Measurements from ENCODE around the gene MMP27. TPM values are rescaled to one million over a fixed set of nuclear protein-coding genes. Genes with fewer than 3 reads are reported as not detected.
"Not testable (repeated sequence)": the region's sequence is repeated elsewhere in the genome, so short reads cannot be mapped to it uniquely, and the experiment has no call there.

The MMP27 gene
- total RNA-seq, 2 donors from 2014 or later = not detected

- Histone ChIP-seq H3K36me3 (no peaks in the 10 kb centered on the region), H3K4me3 (no peak overlapping the region), H3K27me3 (replicated peaks; ENCODE audit: insufficient read depth) (no peaks in the 10 kb centered on the region), H3K9me3 (no peaks in the 10 kb centered on the region), H3K27ac (no peak overlapping the region), H3K4me1 (ENCODE audit: control insufficient read depth in 1 of 2, low read depth in 2 of 2) (no peaks in the 10 kb centered on the region)
- no peak for ATAC-seq (ENCODE audit: insufficient number of reproducible peaks, low FRiP score, low read depth)
- no peak for DNase-seq (ENCODE audit: low spot score)
- TF ChIP-seq, protein P1, sequence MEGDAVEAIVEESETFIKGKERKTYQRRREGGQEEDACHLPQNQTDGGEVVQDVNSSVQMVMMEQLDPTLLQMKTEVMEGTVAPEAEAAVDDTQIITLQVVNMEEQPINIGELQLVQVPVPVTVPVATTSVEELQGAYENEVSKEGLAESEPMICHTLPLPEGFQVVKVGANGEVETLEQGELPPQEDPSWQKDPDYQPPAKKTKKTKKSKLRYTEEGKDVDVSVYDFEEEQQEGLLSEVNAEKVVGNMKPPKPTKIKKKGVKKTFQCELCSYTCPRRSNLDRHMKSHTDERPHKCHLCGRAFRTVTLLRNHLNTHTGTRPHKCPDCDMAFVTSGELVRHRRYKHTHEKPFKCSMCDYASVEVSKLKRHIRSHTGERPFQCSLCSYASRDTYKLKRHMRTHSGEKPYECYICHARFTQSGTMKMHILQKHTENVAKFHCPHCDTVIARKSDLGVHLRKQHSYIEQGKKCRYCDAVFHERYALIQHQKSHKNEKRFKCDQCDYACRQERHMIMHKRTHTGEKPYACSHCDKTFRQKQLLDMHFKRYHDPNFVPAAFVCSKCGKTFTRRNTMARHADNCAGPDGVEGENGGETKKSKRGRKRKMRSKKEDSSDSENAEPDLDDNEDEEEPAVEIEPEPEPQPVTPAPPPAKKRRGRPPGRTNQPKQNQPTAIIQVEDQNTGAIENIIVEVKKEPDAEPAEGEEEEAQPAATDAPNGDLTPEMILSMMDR (IDR thresholded peaks at IDR 0.05) = no peak
These were observed 29.1 kb upstream of the MMP27 start for GRCh38 chr11:102734650-102735049.

DNA sequence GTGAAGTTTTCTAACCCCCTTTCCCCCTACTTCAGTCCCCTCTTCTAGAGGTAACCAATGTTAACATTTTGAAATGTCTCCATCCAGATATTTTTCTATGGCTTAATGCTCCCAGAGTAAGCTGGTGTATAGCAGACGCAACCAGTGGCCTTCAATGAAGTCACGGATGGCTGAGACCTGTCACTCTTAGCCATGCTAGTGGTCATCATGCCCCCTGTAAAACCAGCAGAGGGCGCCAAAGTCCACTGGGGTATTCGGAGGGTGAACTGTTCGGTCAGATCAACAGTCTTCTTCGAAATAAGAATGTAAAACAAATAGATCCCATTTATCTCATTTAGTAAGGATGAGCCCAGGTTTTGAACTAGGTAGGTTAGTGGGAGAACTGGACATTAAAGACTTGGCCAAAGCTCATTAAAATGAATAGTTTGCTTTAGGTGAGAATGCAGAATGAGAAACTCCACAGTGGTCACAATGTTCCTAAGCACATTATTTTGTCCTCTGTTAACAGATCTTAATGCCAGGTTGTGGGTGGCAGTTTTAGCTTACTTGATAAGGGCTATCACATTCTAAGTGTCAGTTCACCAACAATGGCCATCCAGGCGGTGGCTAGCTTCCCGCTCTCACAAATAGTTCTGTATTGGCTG lies 27.8 kb upstream of the MMP27 start:
- no peaks in the 10 kb centered on the region for H3K4me1 ChIP-seq (ENCODE audit: control insufficient read depth in 1 of 2, low read depth in 2 of 2)
- TF ChIP-seq, protein P1 (IDR thresholded peaks at IDR 0.05) = peak; percentile 7
- H3K27me3 ChIP-seq (replicated peaks; ENCODE audit: insufficient read depth) = no peaks in the 10 kb centered on the region
- H3K9me3 ChIP-seq = no peaks in the 10 kb centered on the region
- DNase-seq (ENCODE audit: low spot score) (no peak), ATAC-seq (ENCODE audit: insufficient number of reproducible peaks, low FRiP score, low read depth) (no peak)
- H3K4me3 ChIP-seq = no peak overlapping the region
- H3K36me3 ChIP-seq = no peaks in the 10 kb centered on the region
- H3K27ac ChIP-seq = no peak overlapping the region

DNA sequence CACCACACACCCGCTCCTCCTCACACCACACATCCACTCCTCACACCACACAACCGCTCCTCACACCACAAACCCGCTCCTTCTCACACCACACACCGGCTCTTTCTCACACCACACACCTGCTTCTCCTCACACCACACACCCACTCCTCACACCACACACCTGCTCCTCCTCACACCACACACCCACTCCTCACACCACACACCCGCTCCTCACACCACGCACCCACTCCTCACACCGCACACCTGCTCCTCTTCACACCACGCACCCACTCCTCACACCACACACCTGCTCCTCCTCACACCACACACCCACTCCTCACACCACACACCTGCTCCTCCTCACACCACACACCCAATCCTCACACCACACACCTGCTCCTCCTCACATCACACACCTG lies 25.4 kb upstream of the MMP27 start:
- not testable (repeated sequence) for H3K27me3 ChIP-seq (replicated peaks; ENCODE audit: insufficient read depth); H3K9me3 ChIP-seq; H3K4me1 ChIP-seq (ENCODE audit: control insufficient read depth in 1 of 2, low read depth in 2 of 2); ATAC-seq (ENCODE audit: insufficient number of reproducible peaks, low FRiP score, low read depth); DNase-seq (ENCODE audit: low spot score); H3K36me3 ChIP-seq; H3K27ac ChIP-seq; H3K4me3 ChIP-seq

- DNase-seq (ENCODE audit: low spot score) (no peak), ATAC-seq (ENCODE audit: insufficient number of reproducible peaks, low FRiP score, low read depth) (no peak)
- no peaks in the 10 kb centered on the region for H3K27me3 ChIP-seq (replicated peaks; ENCODE audit: insufficient read depth)
- H3K36me3 ChIP-seq = no peaks in the 10 kb centered on the region
- H3K4me1 ChIP-seq (ENCODE audit: control insufficient read depth in 1 of 2, low read depth in 2 of 2) = no peaks in the 10 kb centered on the region
- H3K27ac ChIP-seq = no peak overlapping the region
- no peaks in the 10 kb centered on the region for H3K9me3 ChIP-seq
- TF ChIP-seq, protein P1 (IDR thresholded peaks at IDR 0.05) = no peak
- no peak overlapping the region for H3K4me3 ChIP-seq
These were observed 24.6 kb upstream of the MMP27 start for GRCh38 chr11:102729849-102730815.

DNA sequence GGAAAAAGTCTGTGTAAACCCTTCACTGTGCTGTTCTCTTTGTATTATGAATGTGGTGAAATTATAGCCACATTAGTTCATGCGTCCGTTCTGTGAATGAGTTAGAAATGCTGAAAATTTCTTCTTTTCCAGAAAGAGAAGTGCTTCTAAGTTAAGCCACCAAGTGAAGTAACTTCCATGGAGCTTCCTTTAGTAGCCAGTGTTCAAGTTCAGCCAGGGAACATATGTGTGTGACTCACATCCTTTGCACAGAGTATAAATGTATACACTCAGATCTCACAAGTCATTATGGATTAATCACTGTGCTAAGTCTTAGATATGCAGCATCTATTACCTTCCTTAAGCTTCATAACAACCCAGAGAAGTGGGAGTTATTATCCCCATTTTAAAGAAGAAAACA lies 22.3 kb upstream of the MMP27 start:
- TF ChIP-seq, protein P1 (IDR thresholded peaks at IDR 0.05) = no peak
- DNase-seq (ENCODE audit: low spot score) (no peak), ATAC-seq (ENCODE audit: insufficient number of reproducible peaks, low FRiP score, low read depth) (no peak)
- Histone ChIP-seq H3K36me3 (no peaks in the 10 kb centered on the region), H3K27ac (no peak overlapping the region), H3K4me1 (ENCODE audit: control insufficient read depth in 1 of 2, low read depth in 2 of 2) (no peaks in the 10 kb centered on the region), H3K27me3 (replicated peaks; ENCODE audit: insufficient read depth) (no peaks in the 10 kb centered on the region), H3K9me3 (no peaks in the 10 kb centered on the region), H3K4me3 (no peak overlapping the region)
